Erythroblast (primary cell): ENCODE data around the gene EVI5.

Experiments used
- GATA1 ChIP-seq: IDR thresholded peaks from 2 replicates; pipeline ENCODE4 v1.6.1; 2011; ENCODE audit warnings: low read depth, mild to moderate bottlenecking, control low read depth, low read length, moderate library complexity
- POLR2A ChIP-seq: IDR thresholded peaks from 2 replicates; pipeline ENCODE4 v1.6.1; 2011; ENCODE audit warnings: mild to moderate bottlenecking, low read length

DNA sequence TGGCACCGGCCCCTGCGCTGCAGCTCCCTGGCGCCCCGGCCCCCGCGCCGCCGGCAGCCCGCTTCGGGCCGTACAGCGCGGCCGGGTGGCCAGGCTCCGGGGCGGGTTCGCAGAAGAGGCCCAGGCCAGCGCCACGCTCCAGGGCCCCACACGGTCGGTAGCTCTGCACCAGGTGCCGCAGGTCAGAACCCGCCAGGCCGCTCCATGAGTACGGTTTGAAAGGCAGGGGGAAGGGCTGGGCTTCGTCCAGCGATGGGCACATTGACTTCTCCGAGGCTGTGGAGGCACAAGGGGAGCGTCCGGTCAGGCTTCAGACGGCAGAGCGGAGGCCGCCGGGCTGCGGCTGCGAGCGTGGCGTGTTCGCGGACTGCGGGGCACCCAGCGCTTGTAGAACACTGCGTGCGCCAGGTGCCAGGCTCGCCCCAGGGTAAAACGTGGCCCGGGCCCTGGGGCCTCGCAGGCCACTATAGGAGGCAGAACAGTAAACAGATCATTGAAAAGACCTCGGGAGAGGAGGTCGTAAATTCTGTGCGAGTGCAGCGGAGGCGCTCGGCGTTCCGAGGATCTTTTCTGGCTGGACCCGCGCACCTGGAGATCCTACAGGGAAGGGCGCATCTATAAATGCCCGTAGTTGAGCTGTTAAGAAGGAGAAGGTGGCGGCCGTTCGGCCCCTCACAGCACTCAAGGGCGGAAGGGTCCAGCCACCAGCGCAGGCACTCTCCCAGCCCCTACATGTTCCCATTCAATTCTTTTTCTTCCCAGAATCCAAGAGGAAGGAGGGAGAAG is 303.9 kb downstream of the EVI5 start:
- TF ChIP-seq POLR2A (no peak), GATA1 (no peak)
